Measurements from ENCODE around the gene DENND1A. TPM values are rescaled to one million over a fixed set of nuclear protein-coding genes. Genes with fewer than 3 reads are reported as not detected.
A peak's percentile ranks its signal among the peaks of the same experiment; 100 is the strongest.

DENND1A gene
- total and polyA plus RNA-seq, 2 experiments from 2014 or later, result 13.1 to 28.7 TPM

DNA sequence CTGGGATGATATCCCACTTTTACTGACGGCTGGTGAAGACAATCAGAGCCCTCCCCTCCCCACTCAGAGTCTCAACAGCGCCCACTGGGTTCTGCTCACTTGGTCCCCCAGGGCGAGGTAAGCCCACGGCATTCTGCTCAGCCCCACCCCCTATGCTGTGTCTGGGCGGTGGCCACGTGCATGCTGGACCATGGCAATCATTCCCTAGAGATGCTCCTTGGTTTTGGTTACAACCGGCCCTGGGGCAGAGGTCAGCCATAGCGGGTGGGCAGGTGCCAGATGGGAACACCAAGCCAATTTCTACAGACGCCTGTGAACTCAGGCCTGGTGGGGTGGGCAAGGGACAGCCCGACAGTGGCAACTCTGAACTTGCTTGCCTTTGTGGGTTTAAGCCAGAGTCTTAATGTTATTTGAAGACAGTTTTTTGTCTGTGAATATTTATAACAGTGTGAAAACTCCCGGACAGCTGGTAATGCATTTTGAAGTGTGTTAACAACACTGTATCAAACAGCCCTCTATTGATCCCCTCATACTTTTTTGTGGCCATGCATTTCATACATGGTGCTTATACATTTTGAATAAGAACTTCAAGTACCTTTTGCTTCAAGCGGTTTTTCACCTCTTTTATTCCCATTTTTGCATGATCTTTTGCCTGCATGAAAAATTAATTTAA, 479.7 kb downstream of the DENND1A start:
- peaks cover 3% of the 10 kb centered on the region for H3K27me3 Mint-ChIP-seq (ENCODE audit: insufficient read depth, low read depth, poor library complexity)
- no peaks in the 10 kb centered on the region for H3K9me2 ChIP-seq (ENCODE audit: insufficient read depth)
- no peak overlapping the region for H3K27ac Mint-ChIP-seq
- peaks cover 9% of the 10 kb centered on the region; the same call in 1 of the 2 replicates for H3K4me1 ChIP-seq (ENCODE audit: insufficient read depth)
- peaks cover 23% of the 10 kb centered on the region for H3K4me1 Mint-ChIP-seq
- no peaks in the 10 kb centered on the region for H3K36me3 ChIP-seq (ENCODE audit: insufficient read depth)
- no peak overlapping the region for H2AFZ ChIP-seq
- no peaks in the 10 kb centered on the region for H3K9me3 Mint-ChIP-seq
- H3K4me3 ChIP-seq, result no peak overlapping the region
- H3K27ac ChIP-seq (ENCODE audit: low read depth), result no peak overlapping the region
- no peak overlapping the region for H3K4me3 Mint-ChIP-seq
- TF ChIP-seq, protein P1, sequence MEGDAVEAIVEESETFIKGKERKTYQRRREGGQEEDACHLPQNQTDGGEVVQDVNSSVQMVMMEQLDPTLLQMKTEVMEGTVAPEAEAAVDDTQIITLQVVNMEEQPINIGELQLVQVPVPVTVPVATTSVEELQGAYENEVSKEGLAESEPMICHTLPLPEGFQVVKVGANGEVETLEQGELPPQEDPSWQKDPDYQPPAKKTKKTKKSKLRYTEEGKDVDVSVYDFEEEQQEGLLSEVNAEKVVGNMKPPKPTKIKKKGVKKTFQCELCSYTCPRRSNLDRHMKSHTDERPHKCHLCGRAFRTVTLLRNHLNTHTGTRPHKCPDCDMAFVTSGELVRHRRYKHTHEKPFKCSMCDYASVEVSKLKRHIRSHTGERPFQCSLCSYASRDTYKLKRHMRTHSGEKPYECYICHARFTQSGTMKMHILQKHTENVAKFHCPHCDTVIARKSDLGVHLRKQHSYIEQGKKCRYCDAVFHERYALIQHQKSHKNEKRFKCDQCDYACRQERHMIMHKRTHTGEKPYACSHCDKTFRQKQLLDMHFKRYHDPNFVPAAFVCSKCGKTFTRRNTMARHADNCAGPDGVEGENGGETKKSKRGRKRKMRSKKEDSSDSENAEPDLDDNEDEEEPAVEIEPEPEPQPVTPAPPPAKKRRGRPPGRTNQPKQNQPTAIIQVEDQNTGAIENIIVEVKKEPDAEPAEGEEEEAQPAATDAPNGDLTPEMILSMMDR (conservative IDR thresholded peaks at IDR 0.05; ENCODE audit: low read depth in 2 of 2), result 0 out of 4 replicates have a peak, but pooled peaks of 1 of the 2 experiments have one; percentile 4
- no peak for TF ChIP-seq EZH2 (IDR thresholded peaks at IDR 0.05; ENCODE audit: low read depth, unreplicated experiment)
- DNase-seq (ENCODE audit: low spot score), result no peak
- peaks cover 6% of the 10 kb centered on the region; the same call in 1 of the 2 replicates for H4K20me1 ChIP-seq (replicated peaks; ENCODE audit: insufficient read depth)
- peaks cover 3% of the 10 kb centered on the region; the same call in 1 of the 3 replicates for H3K36me3 Mint-ChIP-seq (ENCODE audit: low read depth)
- H3K79me2 ChIP-seq (replicated peaks; ENCODE audit: insufficient read depth), result no peaks in the 10 kb centered on the region
- H3K4me2 ChIP-seq, result no peak overlapping the region
- no peak; the same call in 2 of the 3 replicates for ATAC-seq
- no peaks in the 10 kb centered on the region for H3K27me3 ChIP-seq (ENCODE audit: insufficient read depth)
- H3F3A ChIP-seq (replicated peaks; ENCODE audit: low read depth), result no peaks in the 10 kb centered on the region

DNA sequence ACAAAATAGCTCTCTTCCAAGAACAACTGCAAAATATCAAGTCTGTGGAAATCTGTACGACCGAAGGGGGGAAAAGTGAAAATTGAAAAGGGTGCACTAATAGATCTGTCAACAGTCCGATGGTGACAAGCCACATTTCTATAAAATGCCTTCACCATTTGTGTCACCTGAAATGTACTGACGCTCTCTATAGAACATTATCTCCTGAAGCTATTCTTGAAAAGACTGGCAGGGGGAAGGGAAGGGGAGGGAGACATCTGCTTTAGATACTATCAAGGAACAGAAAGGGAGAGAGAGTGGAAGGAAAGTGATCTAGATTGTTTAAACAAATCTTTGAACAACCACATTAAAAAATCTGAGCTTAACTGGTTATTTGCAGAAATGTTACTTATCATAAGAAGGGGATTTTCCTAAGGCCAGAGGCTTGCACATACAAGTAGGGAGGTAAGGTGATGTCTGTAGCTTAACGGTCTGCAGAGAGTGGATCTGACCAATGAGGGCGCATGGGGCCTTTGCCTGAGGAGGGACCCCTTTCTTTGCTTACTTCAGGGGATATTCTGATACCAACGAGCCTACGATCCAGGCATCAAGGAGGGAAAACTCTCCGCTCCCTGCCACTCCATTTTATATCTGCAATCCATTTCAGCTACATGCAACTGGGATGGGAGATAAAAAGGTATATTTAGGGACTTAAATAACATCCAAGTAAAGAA, 481.8 kb downstream of the DENND1A start:
- Mint-ChIP-seq H3K36me3 (ENCODE audit: low read depth) (peaks cover 3% of the 10 kb centered on the region; the same call in 1 of the 3 replicates), H3K4me1 (peaks cover 17% of the 10 kb centered on the region), H3K27ac (no peak overlapping the region), H3K27me3 (ENCODE audit: insufficient read depth, low read depth, poor library complexity) (peaks cover 5% of the 10 kb centered on the region), H3K9me3 (no peaks in the 10 kb centered on the region), H3K4me3 (no peak overlapping the region)
- Histone ChIP-seq H4K20me1 (replicated peaks; ENCODE audit: insufficient read depth) (peaks cover 6% of the 10 kb centered on the region; the same call in 1 of the 2 replicates), H3K4me2 (no peak overlapping the region), H3K9me2 (ENCODE audit: insufficient read depth) (no peaks in the 10 kb centered on the region), H2AFZ (no peak overlapping the region), H3F3A (replicated peaks; ENCODE audit: low read depth) (no peaks in the 10 kb centered on the region), H3K4me1 (ENCODE audit: insufficient read depth) (peaks cover 9% of the 10 kb centered on the region; the same call in 1 of the 2 replicates), H3K4me3 (no peak overlapping the region), H3K36me3 (ENCODE audit: insufficient read depth) (no peaks in the 10 kb centered on the region), H3K79me2 (replicated peaks; ENCODE audit: insufficient read depth) (no peaks in the 10 kb centered on the region), H3K27me3 (ENCODE audit: insufficient read depth) (no peaks in the 10 kb centered on the region), H3K27ac (ENCODE audit: low read depth) (no peak overlapping the region)
- ATAC-seq, result peak; percentile 70
- TF ChIP-seq, protein P1 (conservative IDR thresholded peaks at IDR 0.05; ENCODE audit: low read depth in 2 of 2), result peak in 1 of 2 experiments; percentile 34; a peak in 2 of 4 replicates
- TF ChIP-seq ZNF114 (CRISPR knock-in tag; IDR thresholded peaks at IDR 0.05), result no peak
- DNase-seq (ENCODE audit: low spot score), result no peak
